Stimulated activated CD4-positive, alpha-beta T cell treated with anti-CD3 and anti-CD28 coated beads, Interleukin-4, amount 100 ng/mL, for 4 hours (primary cell): ENCODE data around the gene LRRC51.
"Not testable (repeated sequence)": the region's sequence is repeated elsewhere in the genome, so short reads cannot be mapped to it uniquely, and the experiment has no call there.

Source experiments
- DNase-seq, 2 experiments: peaks; one replicate each; pipeline ENCODE4 v3.0.0-alpha.2; 2020

LRRC51 gene

GRCh38 chr11:72111300-72112142 is 30.9 kb downstream of the LRRC51 start:
- no peak for DNase-seq

GRCh38 chr11:72112143-72112977 is 31.7 kb downstream of the LRRC51 start, which contains the start of gene ANAPC15:
Gene ANAPC15, minus strand, starts transcription at chr11:72112695. Its CDS starts 1,419 bp downstream, at chr11:72111276.
- DNase-seq = peak; percentile 93 to 100

- no peak for DNase-seq
These were observed 32.5 kb downstream of the LRRC51 start for GRCh38 chr11:72112978-72113808.

- no peak for DNase-seq
These were observed 33.9 kb downstream of the LRRC51 start for GRCh38 chr11:72114570-72114969.

- no peak for DNase-seq
These were observed 35.5 kb downstream of the LRRC51 start for GRCh38 chr11:72116019-72116755.

- DNase-seq = no peak
These were observed 38.5 kb downstream of the LRRC51 start for GRCh38 chr11:72119198-72119597.

GRCh38 chr11:72120930-72121329 is 40.3 kb downstream of the LRRC51 start:
- no peak for DNase-seq

- DNase-seq = no peak
These were observed 42.0 kb downstream of the LRRC51 start for GRCh38 chr11:72122607-72123006.

- no peak for DNase-seq
These were observed 42.5 kb downstream of the LRRC51 start for GRCh38 chr11:72123117-72123653.

GRCh38 chr11:72124046-72124445 is 43.4 kb downstream of the LRRC51 start:
- no peak for DNase-seq

- no peak for DNase-seq
These were observed 45.3 kb downstream of the LRRC51 start for GRCh38 chr11:72125956-72126355.

GRCh38 chr11:72127923-72128322 is 47.3 kb downstream of the LRRC51 start:
- no peak for DNase-seq

- no peak for DNase-seq
These were observed 48.7 kb downstream of the LRRC51 start for GRCh38 chr11:72129381-72129780.

- DNase-seq = no peak
These were observed 52.0 kb downstream of the LRRC51 start for GRCh38 chr11:72132646-72133045.

GRCh38 chr11:72135473-72135872 is 54.8 kb downstream of the LRRC51 start, which contains the start of gene FOLR3:
Gene FOLR3, plus strand, starts transcription at chr11:72135725. Its CDS starts 228 bp downstream, at chr11:72135953.
- not testable (repeated sequence) for DNase-seq

- DNase-seq = no peak
These were observed 55.4 kb downstream of the LRRC51 start for GRCh38 chr11:72135891-72136683.

- DNase-seq = no peak
These were observed 56.1 kb downstream of the LRRC51 start for GRCh38 chr11:72136684-72137262.

GRCh38 chr11:72138821-72139390 is 58.3 kb downstream of the LRRC51 start:
- no peak for DNase-seq

- DNase-seq = no peak
These were observed 58.9 kb downstream of the LRRC51 start for GRCh38 chr11:72139500-72139899.

- DNase-seq = no peak
These were observed 60.0 kb downstream of the LRRC51 start for GRCh38 chr11:72140661-72141060.
